PC-3 (cell line): ENCODE data around the gene MRPL49.

Experiments
- CTCF ChIP-seq: fragments of 300-600 bp; sonication (generic); conservative IDR thresholded peaks from 2 replicates; pipeline ENCODE4 v1.5.1; 2017; ENCODE audit warnings: antibody characterized with exemption, low read depth, mild to moderate bottlenecking, low read length
- EZH2phosphoT487 ChIP-seq: fragments of 300-600 bp; sonication (generic); IDR thresholded peaks from 2 replicates; pipeline ENCODE4 v1.6.1; 2018; ENCODE audit warnings: mild to moderate bottlenecking, antibody characterized with exemption, low read length, borderline replicate concordance

GRCh38 chr11:65109231-65110198 lies 12.6 kb upstream of the MRPL49 start:
- TF ChIP-seq EZH2phosphoT487 (no peak), CTCF (no peak)
